Measurements from ENCODE around the gene AK8.
"Not testable (repeated sequence)": the region's sequence is repeated elsewhere in the genome, so short reads cannot be mapped to it uniquely, and the experiment has no call there.

The AK8 gene

DNA sequence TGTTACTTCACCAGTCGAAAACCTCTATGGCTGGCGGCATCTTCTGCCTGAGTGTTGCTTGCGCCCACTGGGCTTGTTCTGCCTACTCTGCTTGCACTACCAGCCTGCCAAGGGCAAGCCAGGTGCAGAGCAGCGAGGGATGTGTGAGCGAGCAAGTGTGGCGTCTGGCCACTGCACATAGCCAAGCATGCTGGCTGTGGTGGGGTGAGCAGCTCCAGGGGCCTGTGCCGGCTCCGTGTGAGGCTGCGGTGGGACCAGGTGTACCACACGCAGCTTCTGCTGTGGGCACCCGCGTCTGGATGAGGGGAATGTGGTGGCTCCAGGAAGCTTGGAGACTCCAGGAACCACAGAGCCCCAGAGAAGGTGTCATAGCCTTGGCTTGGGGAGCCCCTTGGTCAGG, 156.4 kb downstream of the AK8 start:
- H3K4me1 ChIP-seq (ENCODE audit: low read depth, poor library complexity, severe bottlenecking), result no peaks in the 10 kb centered on the region
- TF ChIP-seq, protein P1, sequence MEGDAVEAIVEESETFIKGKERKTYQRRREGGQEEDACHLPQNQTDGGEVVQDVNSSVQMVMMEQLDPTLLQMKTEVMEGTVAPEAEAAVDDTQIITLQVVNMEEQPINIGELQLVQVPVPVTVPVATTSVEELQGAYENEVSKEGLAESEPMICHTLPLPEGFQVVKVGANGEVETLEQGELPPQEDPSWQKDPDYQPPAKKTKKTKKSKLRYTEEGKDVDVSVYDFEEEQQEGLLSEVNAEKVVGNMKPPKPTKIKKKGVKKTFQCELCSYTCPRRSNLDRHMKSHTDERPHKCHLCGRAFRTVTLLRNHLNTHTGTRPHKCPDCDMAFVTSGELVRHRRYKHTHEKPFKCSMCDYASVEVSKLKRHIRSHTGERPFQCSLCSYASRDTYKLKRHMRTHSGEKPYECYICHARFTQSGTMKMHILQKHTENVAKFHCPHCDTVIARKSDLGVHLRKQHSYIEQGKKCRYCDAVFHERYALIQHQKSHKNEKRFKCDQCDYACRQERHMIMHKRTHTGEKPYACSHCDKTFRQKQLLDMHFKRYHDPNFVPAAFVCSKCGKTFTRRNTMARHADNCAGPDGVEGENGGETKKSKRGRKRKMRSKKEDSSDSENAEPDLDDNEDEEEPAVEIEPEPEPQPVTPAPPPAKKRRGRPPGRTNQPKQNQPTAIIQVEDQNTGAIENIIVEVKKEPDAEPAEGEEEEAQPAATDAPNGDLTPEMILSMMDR (conservative IDR thresholded peaks at IDR 0.05; ENCODE audit: low read depth, low read length), result no peak
- H2AFZ ChIP-seq (ENCODE audit: low read depth), result no peak overlapping the region
- H3K9ac ChIP-seq, result no peak overlapping the region
- H3K4me2 ChIP-seq, result no peak overlapping the region
- no peaks in the 10 kb centered on the region for H3K36me3 ChIP-seq (ENCODE audit: insufficient read depth)
- no peak overlapping the region for H3K4me3 ChIP-seq (IDR thresholded peaks at IDR 0.05; ENCODE audit: insufficient read depth, low read depth, low read length)
- H3K27me3 ChIP-seq (ENCODE audit: insufficient read depth, low read depth), result peaks cover 47% of the 10 kb centered on the region
- no peaks in the 10 kb centered on the region for H3K79me2 ChIP-seq (ENCODE audit: insufficient read depth, low read depth)
- H4K20me1 ChIP-seq (ENCODE audit: insufficient read depth), result no peaks in the 10 kb centered on the region
- no peak overlapping the region for H3K27ac ChIP-seq

DNA sequence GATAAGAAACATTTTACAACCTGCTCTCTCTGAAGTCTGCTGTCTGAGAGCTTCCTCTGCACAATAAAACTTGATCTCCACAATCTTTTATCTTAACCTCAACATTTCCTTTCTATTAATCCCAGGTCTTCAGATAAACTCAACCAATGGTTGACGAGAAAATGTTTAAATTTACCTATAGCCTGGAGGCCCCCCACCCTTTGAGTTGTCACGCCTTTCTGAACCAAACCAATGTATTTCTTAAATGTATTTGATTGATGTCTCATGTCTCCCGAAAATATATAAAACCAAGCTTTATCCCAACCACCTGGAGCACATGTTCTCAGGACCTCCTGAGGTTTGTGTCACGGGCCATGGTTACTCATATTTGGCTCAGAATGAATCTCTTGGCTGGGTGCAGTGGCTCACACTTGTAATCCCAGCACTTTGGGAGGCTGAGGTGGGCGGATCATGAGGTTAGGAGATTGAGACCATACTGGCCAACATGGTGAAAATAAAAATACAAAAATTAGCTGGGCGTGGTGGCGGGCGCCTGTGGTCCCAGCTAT, 159.6 kb downstream of the AK8 start:
- not testable (repeated sequence) for H3K4me1 ChIP-seq (ENCODE audit: low read depth, poor library complexity, severe bottlenecking); H3K4me3 ChIP-seq (IDR thresholded peaks at IDR 0.05; ENCODE audit: insufficient read depth, low read depth, low read length); H3K79me2 ChIP-seq (ENCODE audit: insufficient read depth, low read depth); H4K20me1 ChIP-seq (ENCODE audit: insufficient read depth); H3K9ac ChIP-seq; H3K36me3 ChIP-seq (ENCODE audit: insufficient read depth); H3K27ac ChIP-seq; H2AFZ ChIP-seq (ENCODE audit: low read depth); H3K4me2 ChIP-seq
- H3K27me3 ChIP-seq (ENCODE audit: insufficient read depth, low read depth), result peaks cover 31% of the 10 kb centered on the region

DNA sequence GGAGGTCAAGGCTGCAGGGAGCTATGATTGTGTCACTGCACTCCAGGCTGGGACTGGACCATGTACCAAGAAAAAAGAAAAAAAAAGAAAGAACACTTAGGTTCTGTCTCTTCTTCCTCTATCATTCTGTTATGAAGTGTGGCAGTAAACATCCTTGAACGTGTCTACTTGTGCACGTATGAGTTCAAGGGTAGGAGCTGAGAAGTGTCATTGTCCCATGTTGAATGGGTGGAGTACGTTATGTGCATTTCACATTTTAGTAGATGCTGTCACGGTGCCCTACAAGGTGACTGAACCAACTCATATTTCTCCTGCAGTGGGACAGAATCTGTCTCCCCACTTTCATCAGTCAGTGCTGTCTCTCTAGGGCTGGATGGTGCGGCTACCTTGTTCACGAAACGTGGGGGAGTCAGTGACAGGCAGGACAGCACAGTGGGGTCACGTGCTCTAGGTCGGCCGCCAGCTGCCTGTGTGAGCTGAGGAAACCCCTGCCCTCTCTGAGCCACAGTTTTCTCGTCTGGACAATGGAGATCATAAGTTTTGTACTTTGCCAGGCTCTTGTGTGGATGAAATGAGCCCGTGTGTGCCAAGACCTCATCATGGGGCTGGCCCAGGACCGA, 160.6 kb downstream of the AK8 start:
- Histone ChIP-seq H3K79me2 (ENCODE audit: insufficient read depth, low read depth) (no peaks in the 10 kb centered on the region), H3K4me3 (IDR thresholded peaks at IDR 0.05; ENCODE audit: insufficient read depth, low read depth, low read length) (no peak overlapping the region), H3K9ac (no peak overlapping the region), H3K27me3 (ENCODE audit: insufficient read depth, low read depth) (peaks cover 25% of the 10 kb centered on the region; the same call in 1 of the 2 replicates), H3K4me1 (ENCODE audit: low read depth, poor library complexity, severe bottlenecking) (no peaks in the 10 kb centered on the region), H3K36me3 (ENCODE audit: insufficient read depth) (no peaks in the 10 kb centered on the region), H3K4me2 (no peak overlapping the region), H3K27ac (no peak overlapping the region), H2AFZ (ENCODE audit: low read depth) (no peak overlapping the region), H4K20me1 (ENCODE audit: insufficient read depth) (no peaks in the 10 kb centered on the region)
- TF ChIP-seq, protein P1 (conservative IDR thresholded peaks at IDR 0.05; ENCODE audit: low read depth, low read length), result no peak

DNA sequence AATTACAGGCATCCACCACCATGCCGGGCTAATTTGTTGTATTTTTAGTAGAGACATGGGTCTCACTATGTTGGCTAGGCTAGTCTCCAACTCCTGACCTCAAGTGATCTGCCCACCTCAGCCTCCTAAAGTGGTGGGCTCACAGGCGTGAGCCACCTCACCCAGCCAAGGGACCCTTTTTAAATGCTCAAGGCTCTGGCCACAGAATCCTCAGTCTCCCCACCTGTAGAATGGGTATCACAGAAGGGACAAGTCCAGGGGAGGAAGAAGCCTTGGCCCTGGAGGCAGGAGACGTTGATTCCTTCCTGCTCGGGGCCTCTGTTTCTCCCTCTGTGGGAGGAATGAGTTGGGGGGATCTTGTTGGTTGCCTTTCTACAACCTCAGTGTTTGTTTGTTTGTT, 162.1 kb downstream of the AK8 start:
- Histone ChIP-seq H3K27me3 (ENCODE audit: insufficient read depth, low read depth) (peaks cover 17% of the 10 kb centered on the region; the same call in 1 of the 2 replicates), H4K20me1 (ENCODE audit: insufficient read depth) (no peaks in the 10 kb centered on the region), H3K36me3 (ENCODE audit: insufficient read depth) (no peaks in the 10 kb centered on the region), H3K4me2 (no peak overlapping the region), H2AFZ (ENCODE audit: low read depth) (no peak overlapping the region), H3K79me2 (ENCODE audit: insufficient read depth, low read depth) (no peaks in the 10 kb centered on the region), H3K4me1 (ENCODE audit: low read depth, poor library complexity, severe bottlenecking) (no peaks in the 10 kb centered on the region), H3K27ac (no peak overlapping the region), H3K4me3 (IDR thresholded peaks at IDR 0.05; ENCODE audit: insufficient read depth, low read depth, low read length) (no peak overlapping the region), H3K9ac (no peak overlapping the region)
- TF ChIP-seq, protein P1 (conservative IDR thresholded peaks at IDR 0.05; ENCODE audit: low read depth, low read length), result no peak

DNA sequence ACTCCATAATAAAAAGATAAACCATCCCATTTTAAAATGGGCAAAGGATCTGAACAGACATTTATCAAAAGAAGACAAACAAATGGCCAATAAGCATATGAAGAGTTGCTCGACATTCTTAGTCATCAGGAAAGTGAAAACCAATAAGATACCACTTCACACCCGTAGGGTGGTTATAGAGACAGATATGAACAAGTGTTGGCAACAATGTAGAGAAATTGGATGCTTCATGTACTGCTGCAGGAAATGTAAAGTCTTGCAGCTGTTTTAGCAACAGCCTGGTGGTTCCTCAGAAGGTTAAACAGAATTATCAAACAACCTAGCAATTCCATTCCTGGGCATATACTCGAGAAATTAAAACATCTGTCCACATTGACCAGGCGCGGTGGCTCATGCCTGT, 165.3 kb downstream of the AK8 start:
- Histone ChIP-seq H3K4me1 (ENCODE audit: low read depth, poor library complexity, severe bottlenecking) (no peaks in the 10 kb centered on the region), H3K36me3 (ENCODE audit: insufficient read depth) (no peaks in the 10 kb centered on the region), H3K9ac (no peak overlapping the region), H2AFZ (ENCODE audit: low read depth) (no peak overlapping the region), H3K4me3 (IDR thresholded peaks at IDR 0.05; ENCODE audit: insufficient read depth, low read depth, low read length) (no peak overlapping the region), H3K4me2 (no peak overlapping the region), H3K79me2 (ENCODE audit: insufficient read depth, low read depth) (no peaks in the 10 kb centered on the region), H3K27me3 (ENCODE audit: insufficient read depth, low read depth) (no peaks in the 10 kb centered on the region; the same call in 1 of the 2 replicates), H4K20me1 (ENCODE audit: insufficient read depth) (no peaks in the 10 kb centered on the region), H3K27ac (no peak overlapping the region)
- TF ChIP-seq, protein P1 (conservative IDR thresholded peaks at IDR 0.05; ENCODE audit: low read depth, low read length), result no peak
